ENCODE data around the gene PCDHB11. TPM values are rescaled to one million over a fixed set of nuclear protein-coding genes. Genes with fewer than 3 reads are reported as not detected.
"Not testable (repeated sequence)": the region's sequence is repeated elsewhere in the genome, so short reads cannot be mapped to it uniquely, and the experiment has no call there.

Gene PCDHB11
- total and polyA plus RNA-seq, 9 of the 15 experiments (the other 6 are each of a cell fraction or from before 2014, with no cell fraction given), result not detected

DNA sequence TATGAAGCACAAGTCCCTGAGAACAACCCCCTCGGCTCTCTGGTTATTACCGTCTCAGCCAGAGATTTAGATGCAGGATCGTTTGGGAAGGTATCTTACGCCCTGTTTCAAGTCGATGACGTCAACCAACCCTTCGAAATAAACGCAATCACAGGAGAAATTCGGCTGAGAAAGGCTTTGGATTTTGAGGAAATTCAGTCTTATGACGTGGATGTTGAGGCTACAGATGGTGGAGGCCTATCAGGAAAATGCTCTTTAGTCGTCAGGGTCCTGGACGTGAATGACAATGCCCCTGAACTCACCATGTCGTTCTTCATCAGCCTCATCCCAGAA, 48.5 kb upstream of the PCDHB11 start:
- no peak for FAIRE-seq
- BruUV-seq (replicated peaks), result no TSS peak
- 0 out of 2 replicates have a peak, but pooled peaks have one; percentile 11 for TF ChIP-seq ATF3 (IDR thresholded peaks at IDR 0.05)
- TF ChIP-seq ATF3 (CRISPR knock-in tag; conservative IDR thresholded peaks at IDR 0.05), result no peak
- no peak for TF ChIP-seq KHSRP (IDR thresholded peaks at IDR 0.05)
- no peak for TF ChIP-seq NR2F6 (CRISPR knock-in tag; IDR thresholded peaks at IDR 0.05)
- H3K9me3 ChIP-seq (replicated peaks; ENCODE audit: control insufficient read depth, insufficient read depth, low read depth, low read length), result no peaks in the 10 kb centered on the region
- 0% methylated on average over 13 of the region's 13 CpGs for WGBS (ENCODE audit: insufficient coverage, low coverage, missing lambda C conversion rate)
- H3K9me1 ChIP-seq (ENCODE audit: control insufficient read depth, insufficient read depth, low read length), result no peaks in the 10 kb centered on the region
- no peaks in the 10 kb centered on the region for H4K20me1 ChIP-seq (replicated peaks; ENCODE audit: control insufficient read depth, insufficient read depth, low read length)
- H3K27ac ChIP-seq (ENCODE audit: extremely low read depth, low read depth, low read length), result no peak overlapping the region
- no peaks in the 10 kb centered on the region for H3K36me3 ChIP-seq (ENCODE audit: control insufficient read depth, insufficient read depth, low read length)
- peaks cover 0 to 15% of the 10 kb centered on the region in 2 experiments; a peak in 2 of 5 replicates for H3K27me3 ChIP-seq (ENCODE audit: control insufficient read depth in 2 of 2, insufficient read depth in 2 of 2, low read length in 2 of 2)
- H3K4me3 ChIP-seq, result no peak overlapping the region
- H3K4me2 ChIP-seq (ENCODE audit: insufficient read depth, low read length), result no peak overlapping the region
- CTCF ChIA-PET (ENCODE audit: low intra/inter-chr PET ratio), result no interaction called here
- no peak overlapping the region for H2AFZ ChIP-seq (ENCODE audit: low read depth, low read length)
- in situ Hi-C loops (cut with MboI), result no loop called here
- intact Hi-C loops (cut with micrococcal nuclease), result no loop called here
- POLR2A ChIA-PET, result no interaction called here
- no peak for DNase-seq (ENCODE audit: extremely low read depth in 1 of 4, low spot score in 3 of 4)
- H3K9ac ChIP-seq (ENCODE audit: insufficient read depth in 1 of 2, low read depth in 2 of 2, low read length in 2 of 2), result no peak overlapping the region
- no peaks in the 10 kb centered on the region for H3K4me1 ChIP-seq (replicated peaks in 1 of 2; ENCODE audit: control insufficient read depth in 2 of 2, insufficient read depth in 2 of 2, low read length in 2 of 2)
- no peaks in the 10 kb centered on the region for H3K79me2 ChIP-seq (ENCODE audit: control insufficient read depth, insufficient read depth, low read length)
- ATAC-seq, result no peak

DNA sequence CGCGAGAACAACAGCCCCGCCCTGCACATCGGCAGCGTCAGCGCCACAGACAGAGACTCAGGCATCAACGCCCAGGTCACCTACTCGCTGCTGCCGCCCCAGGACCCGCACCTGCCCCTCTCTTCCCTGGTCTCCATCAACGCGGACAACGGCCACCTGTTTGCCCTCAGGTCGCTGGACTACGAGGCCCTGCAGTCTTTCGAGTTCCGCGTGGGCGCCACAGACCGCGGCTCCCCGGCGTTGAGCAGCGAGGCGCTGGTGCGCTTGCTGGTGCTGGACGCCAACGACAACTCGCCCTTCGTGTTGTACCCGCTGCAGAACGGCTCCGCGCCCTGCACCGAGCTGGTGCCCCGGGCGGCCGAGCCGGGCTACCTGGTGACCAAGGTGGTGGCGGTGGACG, 47.8 kb upstream of the PCDHB11 start:
- DNase-seq (ENCODE audit: extremely low read depth in 1 of 4, low spot score in 3 of 4); H3K4me3 ChIP-seq; POLR2A ChIA-PET; in situ Hi-C loops (cut with MboI); H3K27ac ChIP-seq (ENCODE audit: extremely low read depth, low read depth, low read length); CTCF ChIA-PET (ENCODE audit: low intra/inter-chr PET ratio); H3K9me1 ChIP-seq (ENCODE audit: control insufficient read depth, insufficient read depth, low read length); H4K20me1 ChIP-seq (replicated peaks; ENCODE audit: control insufficient read depth, insufficient read depth, low read length); H3K4me2 ChIP-seq (ENCODE audit: insufficient read depth, low read length); H3K36me3 ChIP-seq (ENCODE audit: control insufficient read depth, insufficient read depth, low read length); H2AFZ ChIP-seq (ENCODE audit: low read depth, low read length); FAIRE-seq; H3K9ac ChIP-seq (ENCODE audit: insufficient read depth in 1 of 2, low read depth in 2 of 2, low read length in 2 of 2); H3K4me1 ChIP-seq (replicated peaks in 1 of 2; ENCODE audit: control insufficient read depth in 2 of 2, insufficient read depth in 2 of 2, low read length in 2 of 2); BruUV-seq (replicated peaks); intact Hi-C loops (cut with micrococcal nuclease); H3K79me2 ChIP-seq (ENCODE audit: control insufficient read depth, insufficient read depth, low read length); H3K9me3 ChIP-seq (replicated peaks; ENCODE audit: control insufficient read depth, insufficient read depth, low read depth, low read length); ATAC-seq: not testable (repeated sequence)
- WGBS (ENCODE audit: insufficient coverage, low coverage, missing lambda C conversion rate), result 2% methylated on average over 17 of the region's 41 CpGs
- peaks cover 0 to 15% of the 10 kb centered on the region in 2 experiments; a peak in 2 of 5 replicates for H3K27me3 ChIP-seq (ENCODE audit: control insufficient read depth in 2 of 2, insufficient read depth in 2 of 2, low read length in 2 of 2)

GRCh38 chr5:141152096-141152495, 47.3 kb upstream of the PCDHB11 start:
- 9% methylated on average over 9 of the region's 36 CpGs for WGBS (ENCODE audit: insufficient coverage, low coverage, missing lambda C conversion rate)
- BruUV-seq (replicated peaks); H3K9me3 ChIP-seq (replicated peaks; ENCODE audit: control insufficient read depth, insufficient read depth, low read depth, low read length); intact Hi-C loops (cut with micrococcal nuclease); H3K27ac ChIP-seq (ENCODE audit: extremely low read depth, low read depth, low read length); H3K79me2 ChIP-seq (ENCODE audit: control insufficient read depth, insufficient read depth, low read length); in situ Hi-C loops (cut with MboI); H3K4me3 ChIP-seq; H4K20me1 ChIP-seq (replicated peaks; ENCODE audit: control insufficient read depth, insufficient read depth, low read length); POLR2A ChIA-PET; CTCF ChIA-PET (ENCODE audit: low intra/inter-chr PET ratio); H3K4me1 ChIP-seq (replicated peaks in 1 of 2; ENCODE audit: control insufficient read depth in 2 of 2, insufficient read depth in 2 of 2, low read length in 2 of 2); H2AFZ ChIP-seq (ENCODE audit: low read depth, low read length); H3K9ac ChIP-seq (ENCODE audit: insufficient read depth in 1 of 2, low read depth in 2 of 2, low read length in 2 of 2); H3K9me1 ChIP-seq (ENCODE audit: control insufficient read depth, insufficient read depth, low read length); ATAC-seq; DNase-seq (ENCODE audit: extremely low read depth in 1 of 4, low spot score in 3 of 4); H3K36me3 ChIP-seq (ENCODE audit: control insufficient read depth, insufficient read depth, low read length); FAIRE-seq; H3K4me2 ChIP-seq (ENCODE audit: insufficient read depth, low read length): not testable (repeated sequence)
- H3K27me3 ChIP-seq (ENCODE audit: control insufficient read depth in 2 of 2, insufficient read depth in 2 of 2, low read length in 2 of 2), result peaks cover 0 to 15% of the 10 kb centered on the region in 2 experiments; a peak in 2 of 5 replicates
